Measurements from ENCODE around the gene USP48.

USP48 gene

GRCh38 chr1:21651214-21652042, 131.5 kb downstream of the USP48 start:
- DNase-seq, result peak; percentile 25

GRCh38 chr1:21650400-21650799, 132.5 kb downstream of the USP48 start:
- no peak for DNase-seq

- no peak for DNase-seq
Observed at GRCh38 chr1:21649315-21649714, 133.6 kb downstream of the USP48 start.

- no peak for DNase-seq
Observed at GRCh38 chr1:21648791-21649190, 134.2 kb downstream of the USP48 start.

- DNase-seq, result no peak
Observed at GRCh38 chr1:21648352-21648730, 134.6 kb downstream of the USP48 start.

GRCh38 chr1:21647431-21648351, 135.3 kb downstream of the USP48 start:
- no peak for DNase-seq

- DNase-seq, result no peak
Observed at GRCh38 chr1:21645550-21645949, 137.4 kb downstream of the USP48 start.

GRCh38 chr1:21644906-21645305, 138.0 kb downstream of the USP48 start:
- no peak for DNase-seq

GRCh38 chr1:21644348-21644747, 138.6 kb downstream of the USP48 start:
- DNase-seq, result no peak

GRCh38 chr1:21643624-21644023, 139.3 kb downstream of the USP48 start:
- DNase-seq, result no peak

- DNase-seq, result no peak
Observed at GRCh38 chr1:21641967-21642739, 140.8 kb downstream of the USP48 start.

GRCh38 chr1:21641537-21641936, 141.4 kb downstream of the USP48 start:
- no peak for DNase-seq

GRCh38 chr1:21641076-21641475, 141.9 kb downstream of the USP48 start:
- DNase-seq, result no peak

GRCh38 chr1:21640653-21641052, 142.3 kb downstream of the USP48 start:
- DNase-seq, result no peak

- no peak for DNase-seq
Observed at GRCh38 chr1:21639594-21640041, 143.3 kb downstream of the USP48 start.

- DNase-seq, result no peak
Observed at GRCh38 chr1:21638531-21639341, 144.2 kb downstream of the USP48 start.

GRCh38 chr1:21637514-21637913, 145.4 kb downstream of the USP48 start:
- no peak for DNase-seq

- DNase-seq, result no peak
Observed at GRCh38 chr1:21636029-21636428, 146.9 kb downstream of the USP48 start.

GRCh38 chr1:21634806-21635535, 148.0 kb downstream of the USP48 start:
- no peak for DNase-seq

GRCh38 chr1:21633992-21634805, 148.8 kb downstream of the USP48 start:
- no peak for DNase-seq
